ENCODE data around the gene NDUFB1.

NDUFB1 gene

DNA sequence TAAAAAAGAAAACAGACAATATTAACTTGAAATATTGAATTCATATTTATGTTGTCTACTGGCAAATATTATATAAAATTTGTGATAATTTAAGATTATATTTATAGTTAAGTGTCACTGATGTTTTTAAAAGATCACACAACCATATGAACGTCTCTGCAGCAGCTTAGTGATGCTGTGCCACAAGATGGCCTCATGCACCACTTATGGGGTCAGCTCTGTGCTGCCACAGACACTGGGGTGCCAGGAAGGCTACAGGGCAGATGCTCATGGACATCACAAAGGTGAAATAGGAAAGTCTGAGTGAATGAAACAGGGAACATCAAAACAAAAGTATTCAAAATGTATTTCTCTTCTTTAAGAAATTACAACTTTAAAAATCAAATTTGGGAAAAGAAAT lies 28.2 kb downstream of the NDUFB1 start:
- DNase-seq = no peak

GRCh38 chr14:92088494-92088893 lies 33.0 kb downstream of the NDUFB1 start:
- no peak for DNase-seq

GRCh38 chr14:92074555-92074954 lies 47.0 kb downstream of the NDUFB1 start:
- DNase-seq = no peak
